ENCODE measurements around the gene CDH3. TPM values are rescaled to one million over a fixed set of nuclear protein-coding genes. Genes with fewer than 3 reads are reported as not detected.

The CDH3 gene
- total RNA-seq, 4 donors from 2014 or later = 36.8 to 192 (median 95.0) TPM

GRCh38 chr16:68728523-68728922 lies 83.4 kb downstream of the CDH3 start:
- no peak overlapping the region for H3K27ac ChIP-seq
- H3K4me1 ChIP-seq = peaks cover 6 to 36% (median 6%) of the 10 kb centered on the region in 3 donors
- WGBS, 2 donors = 89% methylated on average over 3 to 4 of the region's 4 CpGs
- peaks cover 0 to 5% (median 0%) of the 10 kb centered on the region in 4 donors for H3K27me3 ChIP-seq
- no peak overlapping the region for H3K4me3 ChIP-seq
- DNase-seq = no peak
- intact Hi-C loops (cut with DNase I) = no loop called here
- H3K36me3 ChIP-seq = no peaks in the 10 kb centered on the region
- TF ChIP-seq CTCF (IDR thresholded peaks at IDR 0.05) (no peak), POLR2A (IDR thresholded peaks at IDR 0.05) (no peak)
- no peaks in the 10 kb centered on the region for H3K9me3 ChIP-seq

GRCh38 chr16:68731637-68732036 lies 86.5 kb downstream of the CDH3 start:
- TF ChIP-seq POLR2A (IDR thresholded peaks at IDR 0.05) (no peak), CTCF (IDR thresholded peaks at IDR 0.05) (no peak)
- peaks cover 6 to 18% (median 6%) of the 10 kb centered on the region in 3 donors for H3K4me1 ChIP-seq
- DNase-seq = no peak
- H3K9me3 ChIP-seq = no peaks in the 10 kb centered on the region
- H3K4me3 ChIP-seq = no peak overlapping the region
- WGBS, 2 donors = 25 to 30% methylated on average over 3 of the region's 3 CpGs
- intact Hi-C loops (cut with DNase I) = no loop called here
- H3K27me3 ChIP-seq = peaks cover 0 to 25% (median under 1%) of the 10 kb centered on the region in 4 donors
- peak overlapping the region in 2 of 4 donors; percentile 25 to 42 for H3K27ac ChIP-seq
- H3K36me3 ChIP-seq = no peaks in the 10 kb centered on the region

DNA sequence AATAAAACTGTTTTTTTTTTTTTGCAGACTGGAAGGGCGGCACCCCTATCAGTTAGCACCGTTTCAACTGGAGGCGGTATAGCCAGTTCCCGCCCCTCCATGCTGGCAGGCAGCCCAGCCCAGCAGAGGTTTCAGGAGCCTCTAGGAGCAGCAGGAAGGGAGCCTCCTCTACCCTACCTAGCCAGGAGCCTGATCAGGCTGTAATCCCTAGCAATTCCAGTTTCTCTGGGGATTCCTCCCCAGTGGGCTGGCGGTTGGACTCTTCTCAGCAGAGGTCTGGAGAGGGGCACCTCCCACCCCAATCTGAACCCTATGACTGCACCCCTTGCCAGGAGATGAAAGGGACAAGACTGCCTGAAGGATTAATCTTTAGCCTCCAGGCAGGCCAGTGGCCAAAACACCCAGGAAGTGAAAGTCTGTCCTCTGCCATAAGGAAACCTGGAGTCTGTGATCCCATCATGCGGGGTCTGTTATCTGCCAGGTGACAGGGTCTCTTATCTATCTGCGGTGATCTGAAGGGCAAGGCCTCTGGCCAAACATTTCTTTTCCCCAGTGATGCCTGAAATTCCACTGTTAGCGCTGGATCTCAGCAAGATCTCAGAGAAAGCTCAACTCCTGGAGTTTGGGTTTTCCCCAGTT lies 87.1 kb downstream of the CDH3 start:
- Histone ChIP-seq H3K36me3 (no peaks in the 10 kb centered on the region), H3K27me3 (peaks cover 0 to 31% (median 2%) of the 10 kb centered on the region in 4 donors), H3K27ac (peak overlapping the region; percentile 44 to 75 (median 50)), H3K9me3 (no peaks in the 10 kb centered on the region), H3K4me1 (peaks cover 6 to 24% (median 10%) of the 10 kb centered on the region in 3 donors), H3K4me3 (no peak overlapping the region)
- intact Hi-C loops (cut with DNase I) = no loop called here
- WGBS, 2 donors = 22 to 39% methylated on average over 6 of the region's 8 CpGs
- TF ChIP-seq POLR2A (IDR thresholded peaks at IDR 0.05) (no peak), CTCF (IDR thresholded peaks at IDR 0.05) (peak in 1 of 6 experiments; percentile 7)
- no peak for DNase-seq

GRCh38 chr16:68732741-68733399 lies 87.8 kb downstream of the CDH3 start:
- Histone ChIP-seq H3K36me3 (no peaks in the 10 kb centered on the region), H3K4me1 (peaks cover 6 to 31% (median 17%) of the 10 kb centered on the region in 3 donors), H3K4me3 (no peak overlapping the region), H3K27ac (peak overlapping the region in 3 of 4 donors; percentile 44 to 75 (median 53)), H3K27me3 (peaks cover 0 to 38% (median 3%) of the 10 kb centered on the region in 4 donors), H3K9me3 (no peaks in the 10 kb centered on the region)
- 56 to 73% methylated on average over 3 to 4 of the region's 4 CpGs for WGBS, 2 donors
- no peak for TF ChIP-seq CTCF (IDR thresholded peaks at IDR 0.05)
- no peak for TF ChIP-seq POLR2A (IDR thresholded peaks at IDR 0.05)
- no peak for DNase-seq
- intact Hi-C loops (cut with DNase I) = no loop called here

DNA sequence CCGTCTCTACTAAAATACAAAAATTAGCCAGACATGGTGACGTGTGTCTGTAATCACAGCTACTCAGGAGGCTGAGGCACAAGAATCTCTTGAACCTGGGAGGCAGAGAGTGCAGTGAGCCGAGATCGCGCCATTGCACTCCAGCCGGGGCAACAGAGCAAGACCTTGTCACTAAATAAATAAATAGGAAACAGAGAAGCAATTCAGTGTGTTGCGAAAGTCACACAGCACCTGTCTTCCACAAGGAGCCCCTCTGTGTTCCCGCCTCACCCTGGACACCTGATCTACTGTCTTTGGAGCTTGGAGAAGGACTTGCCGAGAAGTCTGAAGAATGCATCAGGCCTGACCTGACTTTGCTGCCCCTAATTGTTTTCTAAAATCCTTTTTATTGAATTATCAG lies 88.5 kb downstream of the CDH3 start:
- WGBS, 2 donors = 80 to 94% methylated on average over 7 to 9 of the region's 9 CpGs
- Histone ChIP-seq H3K4me3 (no peak overlapping the region), H3K27me3 (peaks cover 0 to 41% (median 5%) of the 10 kb centered on the region in 4 donors), H3K9me3 (no peaks in the 10 kb centered on the region), H3K4me1 (peaks cover 6 to 37% (median 19%) of the 10 kb centered on the region in 3 donors), H3K27ac (no peak overlapping the region), H3K36me3 (no peaks in the 10 kb centered on the region)
- no peak for TF ChIP-seq CTCF (IDR thresholded peaks at IDR 0.05)
- intact Hi-C loops (cut with DNase I) = no loop called here
- no peak for DNase-seq

Measured in esophagus squamous epithelium (tissue), 5 donors.